HG02678 (cell line): ENCODE results near the gene MMP23B.
"Not testable (repeated sequence)": the region's sequence is repeated elsewhere in the genome, so short reads cannot be mapped to it uniquely, and the experiment has no call there.

ENCODE experiments used
- ATAC-seq: cut with Tn5 transposase; IDR thresholded peaks from one replicate; pipeline ENCODE4 v1.9.1; 2021; ENCODE audit warnings: mild to moderate bottlenecking, moderate library complexity; ENCODE audit not compliant: unreplicated experiment

Gene MMP23B

GRCh38 chr1:1629430-1630190 lies 2.4 kb upstream of the MMP23B start:
- no peak for ATAC-seq

DNA sequence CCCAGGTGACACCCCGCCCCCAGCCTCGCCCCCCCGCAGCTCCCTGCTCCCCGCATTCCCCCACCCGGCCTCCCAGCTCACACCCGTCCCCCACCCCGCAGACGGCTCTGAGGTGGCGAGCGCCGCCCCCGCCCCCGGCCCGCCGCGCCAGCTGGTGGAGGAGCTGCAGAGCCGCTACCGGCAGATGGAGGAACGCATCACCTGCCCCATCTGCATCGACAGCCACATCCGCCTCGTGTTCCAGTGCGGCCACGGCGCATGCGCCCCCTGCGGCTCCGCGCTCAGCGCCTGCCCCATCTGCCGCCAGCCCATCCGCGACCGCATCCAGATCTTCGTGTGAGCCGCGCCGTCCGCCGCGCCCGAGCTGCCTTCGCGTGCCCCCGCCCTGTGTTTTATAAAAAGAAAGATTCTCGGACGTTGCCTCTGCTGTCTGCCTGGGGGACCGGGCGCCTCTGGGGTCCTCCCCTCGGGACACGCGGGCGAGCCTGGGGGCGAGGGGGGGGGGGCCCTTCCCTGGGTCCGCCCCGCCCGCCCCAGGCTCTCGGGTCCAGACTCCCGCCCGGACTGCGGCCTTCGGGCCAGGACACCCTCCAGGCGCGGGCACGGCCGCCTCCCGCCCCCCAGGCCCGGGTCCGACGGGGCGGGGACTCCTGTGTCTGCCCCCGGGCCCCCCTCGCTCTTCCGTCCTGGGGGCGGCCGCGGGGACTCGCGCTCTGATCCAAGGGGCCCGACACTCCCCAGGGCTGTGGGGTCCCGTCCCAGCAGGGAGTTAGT lies 1.6 kb upstream of the MMP23B start:
- ATAC-seq, result peak; percentile 73

DNA sequence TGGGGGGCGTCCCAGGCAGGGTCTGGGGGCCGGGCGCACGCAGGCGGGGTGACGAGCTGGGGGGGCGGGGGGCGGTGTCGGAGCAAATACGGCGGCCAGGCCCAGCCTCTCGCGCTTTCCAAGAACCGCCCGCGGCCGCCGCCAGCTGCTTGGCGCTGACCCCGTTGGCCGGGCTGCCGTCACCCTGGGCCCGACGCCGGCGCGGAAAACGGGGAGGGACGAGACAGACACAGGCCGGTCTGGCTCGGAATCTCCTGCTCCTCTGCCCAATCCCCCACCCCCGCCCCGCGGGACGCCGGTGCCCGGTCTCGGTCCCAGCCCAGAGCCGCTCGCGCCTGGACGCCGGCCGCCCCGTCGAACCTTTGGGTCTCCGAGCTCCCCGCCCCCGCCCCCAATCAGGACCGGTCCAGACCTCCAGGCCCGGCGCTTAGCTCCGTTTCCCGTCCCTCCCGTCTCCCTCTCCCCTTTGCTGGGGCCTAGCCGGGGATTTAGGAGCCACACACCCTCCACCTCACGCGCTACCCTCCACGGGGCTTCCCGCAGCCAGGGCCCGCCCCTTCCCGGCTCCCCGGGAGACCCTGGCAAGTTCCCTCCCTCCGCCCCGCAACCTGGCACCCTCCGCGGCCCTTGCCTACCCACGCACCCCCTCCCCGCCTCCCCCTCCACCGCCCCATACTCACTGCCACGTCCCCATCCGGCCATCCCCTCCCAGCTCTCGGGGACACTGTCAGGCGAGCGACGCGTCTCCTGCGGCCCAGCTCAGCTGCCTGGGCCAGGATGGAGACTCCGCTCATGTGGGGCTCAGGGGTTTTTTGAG lies 800 bp upstream of the MMP23B start:
- no peak for ATAC-seq

DNA sequence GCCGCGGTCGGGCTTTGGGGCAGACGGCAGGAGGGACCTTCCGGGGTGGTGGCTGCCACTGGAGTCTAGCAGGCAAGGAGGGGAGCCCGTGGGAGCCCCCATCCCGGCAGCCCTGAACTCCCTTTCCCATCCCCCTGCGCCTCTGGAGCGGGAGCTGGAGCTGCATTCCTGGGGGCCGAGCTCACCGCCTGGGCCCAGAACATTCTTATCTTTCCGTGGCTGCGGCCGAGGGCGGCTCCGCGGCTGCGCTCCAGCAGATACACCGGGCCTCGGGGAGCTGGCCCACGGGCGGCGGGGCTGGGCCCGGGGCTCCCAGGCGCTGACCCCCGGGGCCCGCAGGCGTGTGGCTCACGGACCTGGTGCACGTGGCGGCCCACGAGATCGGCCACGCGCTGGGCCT lies 1.4 kb downstream of the MMP23B start:
- ATAC-seq, result not testable (repeated sequence)

DNA sequence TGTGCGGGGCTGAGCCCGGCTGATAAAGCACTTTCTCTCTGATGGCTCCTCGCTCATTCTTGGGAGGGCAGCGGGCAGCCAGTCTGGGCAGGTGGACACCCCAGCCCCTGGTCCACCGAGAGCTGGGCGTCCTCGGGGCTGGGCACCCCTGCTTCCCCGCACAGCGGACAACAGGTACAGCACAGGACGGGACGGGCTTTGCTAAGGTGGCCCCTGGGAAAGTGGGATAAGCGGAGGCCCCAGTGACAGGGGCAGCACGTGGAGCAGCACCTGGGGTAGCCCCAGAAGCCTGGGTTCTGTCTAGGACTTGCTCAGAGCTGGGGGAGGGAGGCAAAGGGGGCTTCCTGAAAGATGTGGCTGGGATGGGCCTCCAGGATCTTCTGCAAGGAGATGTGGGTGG lies 2.6 kb downstream of the MMP23B start:
- ATAC-seq, result not testable (repeated sequence)

GRCh38 chr1:1636621-1637478 lies 4.9 kb downstream of the MMP23B start:
- ATAC-seq, result not testable (repeated sequence)

GRCh38 chr1:1637479-1637875 lies 5.5 kb downstream of the MMP23B start:
- ATAC-seq, result not testable (repeated sequence)

DNA sequence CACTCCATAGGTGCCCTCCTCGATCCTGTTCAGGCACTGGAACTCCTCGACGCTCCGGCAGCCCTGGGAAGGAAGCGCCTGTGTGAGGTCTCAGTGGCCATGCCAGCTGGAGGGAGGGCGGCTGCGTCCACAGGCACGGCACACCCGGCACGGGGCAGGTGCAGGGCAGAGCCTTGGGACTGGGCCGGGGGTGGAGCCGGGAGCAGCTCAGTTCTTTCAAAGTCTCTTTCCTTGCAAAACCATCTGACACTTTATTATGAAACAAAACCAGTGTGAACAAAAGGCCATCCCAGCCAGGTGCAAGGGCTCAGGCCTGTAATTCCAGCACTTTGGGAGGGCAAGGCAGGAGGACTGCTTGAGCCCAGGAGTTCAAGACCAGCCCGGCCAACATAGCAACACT lies 6.6 kb downstream of the MMP23B start:
- not testable (repeated sequence) for ATAC-seq

DNA sequence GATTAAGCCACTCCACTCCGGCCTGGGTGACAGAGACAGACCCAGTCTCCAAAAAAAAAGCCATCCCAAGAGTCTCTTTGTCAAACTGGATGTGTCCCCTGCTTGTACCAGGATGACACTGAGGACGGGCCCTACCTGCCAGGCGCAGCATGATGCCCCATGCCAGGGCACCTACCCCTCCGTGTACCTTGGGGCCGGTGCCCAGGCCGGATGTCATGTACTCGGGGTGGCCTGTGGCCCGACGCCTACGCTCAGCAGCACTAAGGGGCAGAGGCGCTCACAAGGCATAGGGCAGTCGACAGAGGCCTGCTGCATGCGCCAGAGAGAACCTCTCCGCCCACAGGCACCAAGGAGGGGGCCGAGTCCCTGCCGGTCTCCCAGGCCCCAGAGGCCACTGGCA lies 7.4 kb downstream of the MMP23B start:
- not testable (repeated sequence) for ATAC-seq

DNA sequence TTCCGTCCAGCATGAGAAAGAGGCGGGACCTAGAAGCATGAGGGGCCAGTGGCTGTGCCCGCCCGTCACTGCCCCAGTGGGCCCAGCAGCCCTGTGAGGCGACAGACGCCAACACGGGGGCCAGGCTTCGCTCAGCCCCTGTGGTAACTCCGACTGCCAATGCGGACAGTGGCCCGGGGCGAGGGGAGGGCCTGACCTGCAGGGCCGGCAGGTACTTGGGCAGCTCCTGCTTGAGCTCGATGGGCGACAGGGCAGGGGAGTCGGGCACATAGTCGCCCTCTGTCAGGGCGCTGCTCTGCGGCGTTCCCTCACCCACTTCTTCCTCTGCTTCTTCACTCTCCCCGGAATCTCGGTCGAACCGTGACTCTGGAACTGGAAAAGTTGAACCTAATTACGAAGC lies 8.1 kb downstream of the MMP23B start:
- ATAC-seq, result not testable (repeated sequence)

DNA sequence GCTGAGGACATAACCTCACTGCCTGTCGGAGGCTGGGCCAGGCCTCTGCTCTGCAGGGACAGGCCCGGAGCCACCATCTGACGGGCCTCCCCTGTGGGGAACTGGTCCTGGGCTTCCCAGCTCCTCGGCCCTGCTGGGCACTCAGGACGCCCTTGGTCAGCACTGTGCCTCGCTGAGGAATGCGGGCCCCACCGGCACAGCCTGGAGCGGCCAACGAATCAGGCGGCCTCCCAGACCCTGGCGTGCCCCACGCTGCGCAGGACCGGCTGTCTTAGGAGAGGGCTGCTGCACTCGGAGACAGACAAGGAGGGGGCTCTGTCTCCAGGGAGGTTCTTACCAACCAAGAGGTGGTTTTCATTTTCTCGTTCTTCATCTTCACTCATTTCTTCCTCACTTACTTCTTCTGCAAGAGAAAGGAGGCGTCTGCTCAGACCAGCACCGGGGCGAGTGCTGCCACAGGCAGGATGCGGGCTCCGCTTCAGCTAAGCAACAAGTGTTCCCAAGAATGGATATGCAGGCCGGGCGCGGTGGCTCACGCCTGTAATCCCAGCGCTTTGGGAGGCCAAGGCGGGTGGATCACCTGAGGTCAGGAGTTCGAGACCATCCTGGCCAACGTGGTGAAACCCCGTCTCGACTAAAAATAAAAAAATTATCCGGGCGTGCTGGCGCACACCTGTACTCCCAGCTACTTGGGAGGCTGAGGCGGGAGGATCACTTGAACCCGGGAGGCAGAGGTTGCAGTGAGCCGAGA lies 8.9 kb downstream of the MMP23B start:
- ATAC-seq, result not testable (repeated sequence)

DNA sequence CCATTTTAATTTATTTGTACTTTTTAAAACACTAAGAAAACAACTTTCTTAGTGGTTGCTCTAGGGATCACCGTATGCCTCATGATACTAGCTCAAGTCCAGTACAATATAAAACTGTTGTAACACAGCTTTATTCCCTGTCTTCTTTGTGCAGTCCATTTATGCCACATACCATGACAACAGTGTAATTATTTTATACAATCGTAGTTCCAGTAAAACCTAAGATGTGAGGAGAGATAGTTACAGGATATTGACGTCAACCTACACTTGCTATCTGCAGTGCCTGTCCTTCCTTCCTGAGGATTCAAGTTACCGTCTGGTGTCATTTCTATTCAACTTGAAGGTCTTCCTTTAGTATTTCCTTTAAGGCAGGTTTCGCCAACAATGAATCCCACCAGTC lies 14.4 kb downstream of the MMP23B start:
- ATAC-seq, result not testable (repeated sequence)

DNA sequence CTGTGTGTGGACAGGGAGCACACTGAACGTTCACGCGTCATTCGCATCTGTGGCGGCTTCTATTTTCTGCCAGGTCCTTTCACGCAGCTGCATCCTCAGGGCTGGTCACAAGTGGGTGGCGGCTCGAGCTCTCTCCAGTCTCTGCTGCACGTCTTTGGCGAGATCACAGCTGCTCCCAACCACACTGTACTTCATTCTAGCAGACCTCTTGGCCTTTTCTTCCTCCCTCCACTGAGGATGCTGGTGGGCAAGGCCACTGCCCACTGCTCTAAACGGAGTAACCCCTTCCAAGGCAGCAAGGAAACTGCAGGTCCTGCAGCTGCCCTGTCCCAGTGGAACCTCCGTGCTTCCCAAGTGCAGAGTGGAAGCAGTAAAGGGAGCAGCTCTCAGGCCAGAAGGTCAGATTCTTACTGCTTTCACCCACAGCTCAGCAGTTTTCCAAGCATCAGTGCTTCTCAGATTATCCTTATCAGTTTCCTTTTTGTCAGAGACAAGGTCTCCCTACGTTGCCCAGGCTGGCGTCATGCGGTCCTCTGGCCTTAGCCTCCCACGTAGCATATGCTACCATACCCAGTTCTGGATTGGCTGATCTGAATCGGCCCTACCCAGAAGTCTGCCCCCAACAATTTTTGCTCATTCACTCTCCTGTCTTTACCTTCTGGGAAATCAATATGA lies 15.7 kb downstream of the MMP23B start:
- not testable (repeated sequence) for ATAC-seq

- ATAC-seq, result not testable (repeated sequence)
These were observed 16.3 kb downstream of the MMP23B start for GRCh38 chr1:1648265-1648664.

- ATAC-seq, result peak; percentile 86
These were observed 26.9 kb downstream of the MMP23B start, which contains the start of gene CDK11B for GRCh38 chr1:1658583-1659549. Gene CDK11B (minus strand): TSS chr1:1659004. CDS start chr1:1657485, 1,519 bp downstream.

DNA sequence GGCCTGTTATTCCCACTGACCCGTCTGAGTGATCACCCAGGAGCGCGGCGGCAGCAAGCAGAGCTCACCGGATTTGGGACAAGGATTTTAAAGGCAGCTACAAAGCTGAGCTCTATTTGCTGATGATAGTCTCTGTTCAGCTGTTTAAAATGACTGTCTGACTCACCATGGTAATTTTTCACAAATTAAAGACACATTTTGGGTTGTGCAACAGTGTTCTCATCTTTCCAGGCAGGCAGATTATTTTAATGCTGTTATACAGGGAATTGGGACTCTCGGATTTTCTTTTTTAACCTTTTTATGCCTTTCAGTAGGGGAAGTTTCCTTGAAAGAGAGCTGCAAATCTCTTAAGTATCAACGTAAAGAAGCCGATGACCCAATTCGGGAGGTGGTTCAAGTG lies 30.4 kb downstream of the MMP23B start:
- ATAC-seq, result not testable (repeated sequence)

GRCh38 chr1:1662830-1663560 lies 31.0 kb downstream of the MMP23B start:
- not testable (repeated sequence) for ATAC-seq
